MM.1S (cell line): Measurements from ENCODE around the gene USP12.

ENCODE experiments used
- CTCF ChIP-seq: fragments of 300-600 bp; sonication (generic); IDR thresholded peaks from 2 replicates; pipeline ENCODE4 v1.5.1; 2016; ENCODE audit warnings: antibody characterized with exemption, low read length, mixed read lengths
- EZH2 ChIP-seq: fragments of 300-600 bp; sonication (generic); optimal IDR thresholded peaks from 2 replicates; pipeline ENCODE3; 2017; ENCODE audit warnings: low read depth, mild to moderate bottlenecking, antibody characterized with exemption, low read length, mixed read lengths
- EZH2phosphoT487 ChIP-seq: fragments of 300-600 bp; sonication (generic); IDR thresholded peaks from 2 replicates; pipeline ENCODE4 v1.6.1; 2018; ENCODE audit warnings: antibody characterized with exemption, low read length

DNA sequence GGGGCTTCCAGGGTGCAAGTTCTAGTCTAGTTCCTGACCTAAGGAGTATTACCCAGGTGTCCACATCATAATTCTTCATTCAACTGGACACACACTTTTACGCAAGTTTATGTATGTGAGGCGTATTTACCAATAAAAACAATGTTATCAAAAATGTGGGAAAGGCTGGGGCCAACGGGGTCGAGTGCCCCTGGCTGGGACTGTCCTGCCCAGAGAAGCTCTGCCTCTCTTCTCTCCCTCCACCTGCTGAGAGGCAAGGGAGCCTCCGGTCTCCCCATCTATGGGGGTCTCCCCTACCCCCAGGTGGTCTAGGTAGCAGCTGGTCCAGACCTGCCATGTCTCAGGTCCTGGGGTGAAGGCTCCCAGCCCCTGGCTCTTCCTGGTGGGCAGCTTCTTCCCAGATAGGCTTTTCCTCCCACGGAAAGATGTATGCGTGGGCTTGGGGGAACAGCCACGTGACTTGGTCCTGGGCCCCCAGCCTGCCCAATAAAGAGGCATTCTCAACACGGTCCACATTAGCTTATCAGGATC lies 132.4 kb downstream of the USP12 start:
- TF ChIP-seq CTCF, result no peak
- TF ChIP-seq EZH2phosphoT487, result no peak
- no peak for TF ChIP-seq EZH2
